ENCODE data around the gene MOCS3.

GRCh38 chr20:50909413-50909812 lies 49.2 kb upstream of the MOCS3 start:
- no peak for TF ChIP-seq CTCF (IDR thresholded peaks at IDR 0.05; ENCODE audit: poor library complexity, severe bottlenecking)
- TF ChIP-seq EZH2 (IDR thresholded peaks at IDR 0.05; ENCODE audit: borderline replicate concordance, insufficient read depth, low read length, poor library complexity, severe bottlenecking): no peak
- TF ChIP-seq SMC3 (conservative IDR thresholded peaks at IDR 0.05; ENCODE audit: poor library complexity): no peak
- TF ChIP-seq EP300 (conservative IDR thresholded peaks at IDR 0.05; ENCODE audit: poor library complexity, severe bottlenecking): no peak
